NB4 (cell line): ENCODE results near the gene OTUD3.

Experiments used
- MYC ChIP-seq: IDR thresholded peaks from 2 replicates; pipeline ENCODE4 v1.6.1; 2011; ENCODE audit warnings: low read depth, low read length
- POLR2A ChIP-seq: IDR thresholded peaks from 2 replicates; pipeline ENCODE4 v1.6.1; 2011; ENCODE audit warnings: mild to moderate bottlenecking; ENCODE audit not compliant: insufficient read length; ENCODE audit errors: extremely low read depth
- TF ChIP-seq, protein P1 (sequence below): IDR thresholded peaks from one replicate; pipeline ENCODE4 v1.5.1; 2012; ENCODE audit warnings: low read depth, low read length

- no peak for TF ChIP-seq MYC
- TF ChIP-seq, protein P1, sequence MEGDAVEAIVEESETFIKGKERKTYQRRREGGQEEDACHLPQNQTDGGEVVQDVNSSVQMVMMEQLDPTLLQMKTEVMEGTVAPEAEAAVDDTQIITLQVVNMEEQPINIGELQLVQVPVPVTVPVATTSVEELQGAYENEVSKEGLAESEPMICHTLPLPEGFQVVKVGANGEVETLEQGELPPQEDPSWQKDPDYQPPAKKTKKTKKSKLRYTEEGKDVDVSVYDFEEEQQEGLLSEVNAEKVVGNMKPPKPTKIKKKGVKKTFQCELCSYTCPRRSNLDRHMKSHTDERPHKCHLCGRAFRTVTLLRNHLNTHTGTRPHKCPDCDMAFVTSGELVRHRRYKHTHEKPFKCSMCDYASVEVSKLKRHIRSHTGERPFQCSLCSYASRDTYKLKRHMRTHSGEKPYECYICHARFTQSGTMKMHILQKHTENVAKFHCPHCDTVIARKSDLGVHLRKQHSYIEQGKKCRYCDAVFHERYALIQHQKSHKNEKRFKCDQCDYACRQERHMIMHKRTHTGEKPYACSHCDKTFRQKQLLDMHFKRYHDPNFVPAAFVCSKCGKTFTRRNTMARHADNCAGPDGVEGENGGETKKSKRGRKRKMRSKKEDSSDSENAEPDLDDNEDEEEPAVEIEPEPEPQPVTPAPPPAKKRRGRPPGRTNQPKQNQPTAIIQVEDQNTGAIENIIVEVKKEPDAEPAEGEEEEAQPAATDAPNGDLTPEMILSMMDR: no peak
- no peak for TF ChIP-seq POLR2A
These were observed 20.2 kb upstream of the OTUD3 start for GRCh38 chr1:19861842-19862530.
